ENCODE results near the gene XRN1.

DNA sequence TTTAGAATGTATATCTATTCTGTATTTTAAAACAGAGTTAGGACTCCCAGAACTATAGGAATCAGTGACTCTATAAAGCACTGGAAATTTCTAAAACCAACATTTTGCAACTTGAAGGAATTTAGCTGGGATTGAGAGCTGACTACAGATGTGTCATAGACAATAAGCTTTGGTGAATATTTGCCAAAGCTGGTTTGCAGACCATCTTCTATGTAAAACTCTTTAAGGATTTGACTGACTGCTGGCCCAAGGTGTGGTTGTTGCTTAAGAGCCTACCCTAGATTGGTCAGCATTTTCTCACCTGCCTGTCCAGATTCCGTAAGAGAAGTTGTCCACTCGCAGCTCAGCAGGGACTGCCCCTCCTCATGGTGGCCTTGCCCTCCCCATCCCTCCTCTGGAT is 149.2 kb downstream of the XRN1 start:
- TF ChIP-seq, protein P1, sequence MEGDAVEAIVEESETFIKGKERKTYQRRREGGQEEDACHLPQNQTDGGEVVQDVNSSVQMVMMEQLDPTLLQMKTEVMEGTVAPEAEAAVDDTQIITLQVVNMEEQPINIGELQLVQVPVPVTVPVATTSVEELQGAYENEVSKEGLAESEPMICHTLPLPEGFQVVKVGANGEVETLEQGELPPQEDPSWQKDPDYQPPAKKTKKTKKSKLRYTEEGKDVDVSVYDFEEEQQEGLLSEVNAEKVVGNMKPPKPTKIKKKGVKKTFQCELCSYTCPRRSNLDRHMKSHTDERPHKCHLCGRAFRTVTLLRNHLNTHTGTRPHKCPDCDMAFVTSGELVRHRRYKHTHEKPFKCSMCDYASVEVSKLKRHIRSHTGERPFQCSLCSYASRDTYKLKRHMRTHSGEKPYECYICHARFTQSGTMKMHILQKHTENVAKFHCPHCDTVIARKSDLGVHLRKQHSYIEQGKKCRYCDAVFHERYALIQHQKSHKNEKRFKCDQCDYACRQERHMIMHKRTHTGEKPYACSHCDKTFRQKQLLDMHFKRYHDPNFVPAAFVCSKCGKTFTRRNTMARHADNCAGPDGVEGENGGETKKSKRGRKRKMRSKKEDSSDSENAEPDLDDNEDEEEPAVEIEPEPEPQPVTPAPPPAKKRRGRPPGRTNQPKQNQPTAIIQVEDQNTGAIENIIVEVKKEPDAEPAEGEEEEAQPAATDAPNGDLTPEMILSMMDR (IDR thresholded peaks at IDR 0.05) = no peak
- no peak for TF ChIP-seq EZH2 (IDR thresholded peaks at IDR 0.05; ENCODE audit: borderline replicate concordance, insufficient read depth, low read depth, low read length, poor library complexity, severe bottlenecking)
